Coronary artery (tissue), 2 donors: Measurements from ENCODE around the gene CPNE8.
"Not testable (repeated sequence)": the region's sequence is repeated elsewhere in the genome, so short reads cannot be mapped to it uniquely, and the experiment has no call there.

Experiments
- DNase-seq: peaks from one replicate; pipeline ENCODE4 v3.0.0-alpha.2; 2017; ENCODE audit warnings: low spot score
- H3K27ac ChIP-seq, 2 donors: fragments of 200-600 bp; sonication (generic); one replicate each; pipeline ENCODE4 v1.5.1; 2016 to 2019
- H3K4me3 ChIP-seq: fragments of 200-600 bp; sonication (generic); 2 replicates; pipeline ENCODE4 v1.5.1; 2016; ENCODE audit warnings: mild to moderate bottlenecking, moderate library complexity
- CTCF ChIP-seq: fragments of 200-600 bp; sonication (generic); IDR thresholded peaks from one replicate; pipeline ENCODE4 v1.5.1; 2019; ENCODE audit warnings: antibody characterized with exemption

The CPNE8 gene

GRCh38 chr12:38745601-38746000 is 159.8 kb downstream of the CPNE8 start:
- DNase-seq = no peak
- no peak for TF ChIP-seq CTCF
- Histone ChIP-seq H3K27ac (no peak overlapping the region), H3K4me3 (no peak overlapping the region)

- DNase-seq = no peak
- Histone ChIP-seq H3K27ac (no peak overlapping the region), H3K4me3 (no peak overlapping the region)
- TF ChIP-seq CTCF = no peak
These were observed 161.3 kb downstream of the CPNE8 start for GRCh38 chr12:38744041-38744440.

- not testable (repeated sequence) for H3K4me3 ChIP-seq, H3K27ac ChIP-seq, DNase-seq
These were observed 162.9 kb downstream of the CPNE8 start for GRCh38 chr12:38742496-38742895.

GRCh38 chr12:38736821-38737220 is 168.6 kb downstream of the CPNE8 start:
- H3K27ac ChIP-seq = no peak overlapping the region
- DNase-seq = no peak
- H3K4me3 ChIP-seq = no peak overlapping the region
- TF ChIP-seq CTCF = no peak

GRCh38 chr12:38732761-38733160 is 172.6 kb downstream of the CPNE8 start:
- no peak for TF ChIP-seq CTCF
- no peak overlapping the region for H3K27ac ChIP-seq
- no peak overlapping the region for H3K4me3 ChIP-seq
- no peak for DNase-seq

GRCh38 chr12:38728894-38729293 is 176.5 kb downstream of the CPNE8 start:
- no peak for TF ChIP-seq CTCF
- DNase-seq = no peak
- no peak overlapping the region for H3K27ac ChIP-seq
- H3K4me3 ChIP-seq = no peak overlapping the region

GRCh38 chr12:38721611-38722252 is 183.7 kb downstream of the CPNE8 start:
- H3K27ac ChIP-seq = no peak overlapping the region
- DNase-seq = no peak
- no peak overlapping the region for H3K4me3 ChIP-seq
- no peak for TF ChIP-seq CTCF
